MCF 10A (cell line): Measurements from ENCODE around the gene PTPN6. TPM values are rescaled to one million over a fixed set of nuclear protein-coding genes. Genes with fewer than 3 reads are reported as not detected.

Experiments
- Bru-seq: library from RNA; stranded (reverse); fragments of 400-500 nt; gene quantifications from one replicate; lab custom pipeline; 2021; lab: Mats Ljungman, UMichigan
- BruChase-seq, 2 experiments: library from RNA; stranded (reverse); fragments of 400-500 nt; gene quantifications; one replicate each; lab custom pipeline; 2021; lab: Mats Ljungman, UMichigan
- BruUV-seq: library from RNA; stranded (reverse); fragments of 400-500 nt; replicated peaks from 2 replicates; lab custom pipeline; 2021; lab: Mats Ljungman, UMichigan
- CTCF ChIA-PET: fragments of 300-600 bp; sonication (Branson Sonifier 250); formaldehyde crosslinking; extraction: SDS; loops from one replicate; lab custom pipeline; 2021; ENCODE audit warnings: antibody characterized with exemption, inconsistent platforms; lab: Yijun Ruan, JAX
- POLR2A ChIA-PET: fragments of 300-600, 350-650 bp; sonication (Branson Sonifier 250); formaldehyde crosslinking; extraction: SDS; loops from one replicate; lab custom pipeline; 2020; ENCODE audit warnings: antibody characterized with exemption, inconsistent platforms; lab: Yijun Ruan, JAX
- DNase-seq: peaks from one replicate; pipeline ENCODE4 v3.0.0-alpha.2; 2018; ENCODE audit not compliant: unreplicated experiment
- H3K27ac Mint-ChIP-seq: one replicate; pipeline ENCODE4 v1.8.0; 2022; ENCODE audit warnings: mild to moderate bottlenecking, low read depth, mixed read lengths; ENCODE audit not compliant: unreplicated experiment
- H3K27me3 Mint-ChIP-seq: one replicate; pipeline ENCODE4 v1.8.0; 2022; ENCODE audit warnings: mixed read lengths; ENCODE audit not compliant: insufficient read depth, unreplicated experiment
- H3K36me3 Mint-ChIP-seq: one replicate; pipeline ENCODE4 v1.8.0; 2022; ENCODE audit warnings: mild to moderate bottlenecking, moderate library complexity, mixed read lengths; ENCODE audit not compliant: insufficient read depth, unreplicated experiment
- H3K4me1 Mint-ChIP-seq: one replicate; pipeline ENCODE4 v1.8.0; 2022; ENCODE audit warnings: mixed read lengths; ENCODE audit not compliant: insufficient read depth, unreplicated experiment
- H3K4me3 Mint-ChIP-seq: one replicate; pipeline ENCODE4 v1.8.0; 2022; ENCODE audit warnings: mild to moderate bottlenecking, moderate library complexity, mixed read lengths; ENCODE audit not compliant: unreplicated experiment
- H3K9me3 Mint-ChIP-seq: one replicate; pipeline ENCODE4 v1.8.0; 2022; ENCODE audit warnings: mixed read lengths; ENCODE audit not compliant: unreplicated experiment
- CTCF ChIP-seq: fragments of 200-600 bp; IDR thresholded peaks from one replicate; pipeline ENCODE4 v1.8.0; 2022; ENCODE audit warnings: antibody characterized with exemption, mild to moderate bottlenecking; ENCODE audit not compliant: unreplicated experiment
- intact Hi-C: fragments of 100-400 bp; cut with micrococcal nuclease; formaldehyde crosslinking; loops from 2 replicates; pipeline ENCODE4 v1.14.1; 2022
- long read RNA-seq: library from polyadenylated mRNA; stranded (forward); transcript quantifications from one replicate; pipeline ENCODE4 v2.0.0, GENCODE V29; 2022
- total RNA-seq: library from RNA; stranded (reverse); gene quantifications from 2 replicates; pipeline ENCODE4 v1.2.3, GENCODE V29; 2022

The PTPN6 gene
- total RNA-seq (10.3 and 13.2 TPM in 2 replicates), Bru-seq, nascent RNA (percentile 41 among the genes with signal in this experiment), BruChase-seq, experiment 1, labeled RNA remaining after a 6-hour chase (percentile 56 among the genes with signal in this experiment), BruChase-seq, experiment 2, labeled RNA remaining after a 2-hour chase (percentile 51 among the genes with signal in this experiment)
- long read RNA-seq, transcript PTPN6-202 (16 exons, 2,159 nt), result major isoform, 6 of 16 reads
- long read RNA-seq, partial matches to known transcripts, result 3 of 16 reads
- long read RNA-seq, other reads (novel, unspliced or antisense), result 7 of 16 reads

GRCh38 chr12:6950811-6951540 lies at the start of gene PTPN6:
PTPN6 (plus strand) TSS chr12:6951356; CDS start chr12:6951513, 157 bp downstream.
- no TSS peak for BruUV-seq
- TF ChIP-seq CTCF, result no peak
- DNase-seq, result no peak
- Mint-ChIP-seq H3K4me3 (no peak within 1 kb of the TSS), H3K27me3 (no peaks in the 10 kb centered on the region), H3K36me3 (peaks cover 6% of the 10 kb centered on the region), H3K27ac (no peak within 1 kb of the TSS), H3K4me1 (peaks cover 23% of the 10 kb centered on the region), H3K9me3 (no peaks in the 10 kb centered on the region)
- POLR2A ChIA-PET, result interaction anchor here (1.0 to 2.2 kb wide), 2 partner anchors 10 kb away, joined by 5 to 12 read pairs; no protein-coding TSS in a partner anchor
- CTCF ChIA-PET, result interaction anchor here (0.6 to 3.1 kb wide), 3 partner anchors 14 to 104 kb away, joined by 3 to 12 read pairs (median 3); no protein-coding TSS in a partner anchor
- intact Hi-C loops, result no loop called here

DNA sequence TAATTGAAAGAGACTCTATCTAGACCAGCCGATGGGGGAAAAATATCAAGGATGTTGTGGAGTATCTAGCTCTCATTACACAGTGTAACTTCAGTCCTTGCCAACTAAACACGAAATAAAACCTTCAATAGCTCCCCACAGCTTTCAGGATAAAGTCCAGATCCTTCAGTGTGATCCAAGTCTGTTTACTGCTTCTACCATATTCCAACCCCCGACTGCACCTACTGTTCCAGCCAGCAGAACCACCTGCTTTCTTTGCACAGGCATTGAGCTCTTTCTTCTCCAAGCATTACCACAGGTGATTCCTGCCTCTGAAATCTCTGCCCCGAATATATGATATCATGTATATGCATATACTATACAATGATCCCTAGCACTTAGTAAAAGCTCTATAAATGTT lies 48.7 kb upstream of the PTPN6 start:
- BruUV-seq, result no TSS peak
- H3K4me3 Mint-ChIP-seq, result no peak overlapping the region
- no peak for TF ChIP-seq CTCF
- intact Hi-C loops, result no loop called here
- CTCF ChIA-PET, result interaction anchor here (0.9 to 1.6 kb wide), 5 partner anchors 8 to 62 kb away, joined by 3 to 14 read pairs (median 3); no protein-coding TSS in a partner anchor
- no peaks in the 10 kb centered on the region for H3K27me3 Mint-ChIP-seq
- no peaks in the 10 kb centered on the region for H3K36me3 Mint-ChIP-seq
- POLR2A ChIA-PET, result interaction anchor here (0.6 to 1.4 kb wide), 3 partner anchors 23 to 51 kb away, joined by 3 to 5 read pairs (median 4); no protein-coding TSS in a partner anchor
- no peak overlapping the region for H3K27ac Mint-ChIP-seq
- no peaks in the 10 kb centered on the region for H3K9me3 Mint-ChIP-seq
- DNase-seq, result no peak
- peaks cover 5% of the 10 kb centered on the region for H3K4me1 Mint-ChIP-seq

DNA sequence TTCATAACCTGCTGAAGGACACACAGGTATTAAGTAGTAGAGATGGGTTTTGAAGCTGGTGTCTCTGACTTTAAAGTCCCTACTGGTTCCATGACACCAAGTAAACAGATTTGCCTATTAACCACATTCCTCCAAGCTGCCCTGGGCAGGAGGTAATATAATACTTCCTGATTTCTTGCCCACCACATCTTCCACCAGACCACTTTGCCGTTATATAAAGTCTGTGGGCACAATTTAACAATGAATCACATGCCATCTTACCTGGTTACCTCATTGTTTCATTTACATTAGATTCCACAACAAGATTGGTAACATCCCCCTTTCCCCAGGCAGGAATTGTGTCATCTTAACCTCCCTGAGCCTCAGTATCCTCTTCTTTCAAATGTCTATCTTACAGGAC lies 47.4 kb upstream of the PTPN6 start:
- Mint-ChIP-seq H3K27ac (no peak overlapping the region), H3K27me3 (no peaks in the 10 kb centered on the region), H3K4me1 (peaks cover 5% of the 10 kb centered on the region), H3K4me3 (no peak overlapping the region), H3K36me3 (no peaks in the 10 kb centered on the region), H3K9me3 (no peaks in the 10 kb centered on the region)
- no TSS peak for BruUV-seq
- POLR2A ChIA-PET, result interaction anchor here (1.1 to 2.1 kb wide), 4 partner anchors 16 to 61 kb away, joined by 3 to 16 read pairs (median 5); no protein-coding TSS in a partner anchor
- CTCF ChIA-PET, result interaction anchor here (1.0 to 1.3 kb wide), 2 partner anchors 12 to 20 kb away, joined by 3 to 5 read pairs; no protein-coding TSS in a partner anchor
- no peak for DNase-seq
- intact Hi-C loops, result no loop called here
- TF ChIP-seq CTCF, result no peak
